OCI-LY3 (cell line): Measurements from ENCODE around the gene MKX.

Source experiments
- EZH2phosphoT487 ChIP-seq: fragments of 200-600 bp; shearing (Covaris generic); IDR thresholded peaks from 2 replicates; pipeline ENCODE4 v1.6.1; 2018; ENCODE audit warnings: antibody characterized with exemption, mixed run types, low read depth
- TF ChIP-seq, protein P1 (sequence below): fragments of 200-600, 300-600 bp; sonication (generic); IDR thresholded peaks from 2 replicates; pipeline ENCODE4 v1.5.1; 2014; ENCODE audit warnings: antibody characterized with exemption, low read length, low read depth

DNA sequence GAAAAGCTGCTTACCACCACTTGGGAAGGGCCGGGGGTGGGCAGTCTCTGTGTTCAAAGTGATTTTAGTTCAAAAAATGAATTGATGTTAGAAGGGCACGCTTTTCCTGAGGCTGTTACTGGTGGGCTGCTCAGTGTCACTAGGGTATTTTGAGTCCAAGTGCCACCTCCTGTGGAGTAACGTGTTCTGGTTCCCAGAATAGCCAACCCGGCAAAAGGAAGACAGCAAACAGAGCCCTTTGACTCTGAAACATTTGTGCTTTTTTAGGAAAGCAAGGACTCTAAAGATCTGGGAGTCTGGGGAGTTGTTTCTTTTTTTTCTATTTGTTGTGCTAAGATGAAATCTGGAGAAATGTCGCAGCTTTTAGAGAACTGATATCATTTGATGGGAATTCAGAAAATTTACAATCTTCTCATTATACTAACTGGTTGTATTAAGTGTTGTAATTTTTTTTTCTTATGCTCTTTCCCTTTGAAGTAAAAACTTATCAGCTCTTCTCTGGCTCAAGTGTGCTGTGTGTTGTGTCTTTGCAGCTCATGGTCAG lies 66.2 kb downstream of the MKX start:
- no peak for TF ChIP-seq EZH2phosphoT487
- TF ChIP-seq, protein P1, sequence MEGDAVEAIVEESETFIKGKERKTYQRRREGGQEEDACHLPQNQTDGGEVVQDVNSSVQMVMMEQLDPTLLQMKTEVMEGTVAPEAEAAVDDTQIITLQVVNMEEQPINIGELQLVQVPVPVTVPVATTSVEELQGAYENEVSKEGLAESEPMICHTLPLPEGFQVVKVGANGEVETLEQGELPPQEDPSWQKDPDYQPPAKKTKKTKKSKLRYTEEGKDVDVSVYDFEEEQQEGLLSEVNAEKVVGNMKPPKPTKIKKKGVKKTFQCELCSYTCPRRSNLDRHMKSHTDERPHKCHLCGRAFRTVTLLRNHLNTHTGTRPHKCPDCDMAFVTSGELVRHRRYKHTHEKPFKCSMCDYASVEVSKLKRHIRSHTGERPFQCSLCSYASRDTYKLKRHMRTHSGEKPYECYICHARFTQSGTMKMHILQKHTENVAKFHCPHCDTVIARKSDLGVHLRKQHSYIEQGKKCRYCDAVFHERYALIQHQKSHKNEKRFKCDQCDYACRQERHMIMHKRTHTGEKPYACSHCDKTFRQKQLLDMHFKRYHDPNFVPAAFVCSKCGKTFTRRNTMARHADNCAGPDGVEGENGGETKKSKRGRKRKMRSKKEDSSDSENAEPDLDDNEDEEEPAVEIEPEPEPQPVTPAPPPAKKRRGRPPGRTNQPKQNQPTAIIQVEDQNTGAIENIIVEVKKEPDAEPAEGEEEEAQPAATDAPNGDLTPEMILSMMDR = no peak
